C1 segment of cervical spinal cord (tissue), 14 donors: ENCODE results near the gene KCNN3.

Experiments used
- DNase-seq, 14 donors: peaks; one replicate each; lab custom pipeline; 2025; lab: John Stamatoyannopoulos, UW

KCNN3 gene

DNA sequence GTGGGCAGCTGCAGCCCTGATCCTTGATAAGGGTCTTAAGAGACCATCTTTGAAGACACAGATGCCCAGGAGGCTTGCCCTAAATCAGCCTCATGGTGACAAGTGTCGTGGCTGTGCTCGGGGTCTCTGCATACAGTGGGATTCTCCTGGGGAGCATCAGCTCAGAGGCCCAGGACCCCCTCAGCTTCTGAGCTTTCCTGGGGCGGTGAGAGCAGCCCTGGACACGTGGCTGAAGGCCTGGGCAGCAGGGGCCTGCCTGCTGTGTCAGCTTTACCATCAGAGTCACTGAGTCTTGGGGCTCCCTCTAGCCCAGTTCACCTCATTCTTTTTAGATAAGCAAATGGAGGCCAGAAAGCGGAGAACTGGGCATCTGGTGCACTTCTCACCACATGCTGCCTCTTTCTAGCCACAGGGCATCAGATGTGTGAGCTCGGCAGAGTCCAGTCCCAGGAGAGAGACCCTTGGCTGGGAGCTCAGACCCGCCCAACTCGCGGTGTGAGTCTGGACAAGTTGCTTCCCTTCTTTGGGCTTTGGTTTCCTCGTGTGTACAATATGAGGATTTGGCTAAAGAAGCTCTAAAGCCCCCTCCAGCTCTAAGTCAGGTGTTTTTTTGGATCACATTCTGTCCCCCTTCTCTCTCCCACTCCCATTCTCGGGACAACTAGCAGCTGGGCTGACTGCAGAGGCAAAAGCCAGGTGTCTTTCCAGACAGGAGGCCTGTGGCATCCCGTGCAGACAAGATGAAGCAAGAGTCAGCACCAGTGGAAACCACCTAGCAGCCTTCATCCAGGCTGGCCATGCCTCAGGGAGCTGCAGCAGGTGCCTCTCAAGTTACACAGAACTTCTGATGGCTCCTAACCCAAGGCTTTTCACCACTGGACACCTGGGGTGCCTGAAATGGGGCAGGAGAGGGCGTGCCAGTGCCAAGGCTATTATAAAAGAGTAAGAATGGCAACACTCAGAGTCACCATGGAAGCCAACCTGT, 119.1 kb downstream of the KCNN3 start:
- no peak for DNase-seq

DNA sequence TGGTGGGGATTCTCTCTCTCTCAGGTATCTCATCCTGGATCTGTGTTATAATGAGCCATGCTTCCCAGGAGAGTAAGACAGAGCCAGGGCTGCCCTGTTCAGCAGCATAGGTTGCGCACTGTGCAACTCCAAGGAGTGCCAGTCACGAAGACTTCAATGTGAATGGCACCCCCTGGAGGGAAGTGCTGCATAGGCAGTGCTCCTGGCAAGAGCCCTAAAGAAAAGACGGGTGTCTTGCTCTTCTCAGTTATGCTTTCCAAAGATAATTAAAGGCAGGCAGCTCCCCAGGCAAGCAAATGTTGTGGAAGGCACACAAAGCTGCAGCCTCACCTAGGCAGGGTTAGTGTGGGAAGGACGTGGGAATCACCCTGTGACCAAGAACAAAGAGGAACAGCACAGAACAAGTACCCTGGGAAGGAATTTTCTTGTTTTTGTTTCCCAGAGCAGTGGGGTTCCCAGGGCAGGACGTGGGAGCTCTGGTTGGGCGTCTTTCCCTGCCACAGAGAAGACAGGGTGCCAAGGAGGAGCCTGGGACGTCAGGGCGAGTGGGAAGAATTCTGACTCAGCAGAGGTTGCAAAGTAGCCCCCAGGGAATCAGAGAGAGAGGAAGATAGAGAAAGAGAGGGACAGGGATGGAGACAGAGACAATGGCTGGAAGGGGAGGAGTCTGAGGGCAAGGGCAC, 120.9 kb downstream of the KCNN3 start:
- peak in 1 of 14 donors; percentile 57 for DNase-seq

DNA sequence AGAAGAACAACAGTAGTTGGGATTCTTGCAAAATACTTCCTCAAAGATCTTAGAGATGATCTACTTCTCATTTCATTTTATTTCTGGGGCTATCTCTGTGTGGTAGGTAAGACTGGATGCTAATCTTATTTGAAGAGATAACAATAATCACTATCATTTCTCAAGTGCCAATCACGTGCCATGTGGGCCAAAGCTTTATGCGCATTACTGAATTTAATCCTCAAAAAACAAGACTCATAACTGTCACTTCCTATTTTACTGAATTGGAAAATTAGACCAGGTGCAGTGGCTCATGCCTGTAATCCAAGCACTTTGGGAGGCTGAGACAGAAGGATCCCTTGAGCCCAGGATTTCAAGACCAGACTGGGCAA, 121.7 kb downstream of the KCNN3 start:
- no peak for DNase-seq

DNA sequence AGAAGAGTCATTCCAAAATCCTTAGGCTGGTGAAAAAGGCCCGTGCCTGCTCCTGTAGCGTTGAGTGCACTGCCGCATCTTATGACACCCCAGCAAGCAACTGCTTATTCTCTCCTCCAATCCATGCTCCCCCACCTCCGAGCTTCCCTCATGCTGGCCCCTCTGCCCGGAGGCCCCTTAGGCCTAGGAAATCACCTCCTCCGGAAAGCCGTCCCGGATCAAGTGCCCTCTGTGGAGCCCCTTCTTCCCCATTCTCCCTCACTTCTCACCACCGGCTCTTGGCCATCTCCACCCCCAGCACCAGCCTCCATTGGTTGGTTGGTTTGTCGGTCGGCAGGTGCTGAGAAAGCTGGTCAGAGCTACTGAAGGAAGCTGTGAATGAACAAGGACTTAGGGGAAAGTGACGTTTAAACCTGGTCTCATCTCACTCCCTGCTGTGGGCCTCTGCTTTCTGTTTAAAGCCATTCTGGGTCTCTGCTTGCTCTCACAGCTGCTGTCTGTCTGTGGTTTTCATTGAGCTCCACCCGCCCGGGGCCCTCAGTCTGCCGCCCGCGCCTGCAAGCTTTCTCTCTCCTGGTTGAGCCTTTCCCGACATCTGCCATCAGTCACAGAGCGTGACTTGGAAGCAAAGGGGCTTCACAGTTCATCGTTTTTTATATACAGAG, 122.2 kb downstream of the KCNN3 start:
- DNase-seq = peak in 4 of 14 donors; percentile 29 to 67 (median 41)

DNA sequence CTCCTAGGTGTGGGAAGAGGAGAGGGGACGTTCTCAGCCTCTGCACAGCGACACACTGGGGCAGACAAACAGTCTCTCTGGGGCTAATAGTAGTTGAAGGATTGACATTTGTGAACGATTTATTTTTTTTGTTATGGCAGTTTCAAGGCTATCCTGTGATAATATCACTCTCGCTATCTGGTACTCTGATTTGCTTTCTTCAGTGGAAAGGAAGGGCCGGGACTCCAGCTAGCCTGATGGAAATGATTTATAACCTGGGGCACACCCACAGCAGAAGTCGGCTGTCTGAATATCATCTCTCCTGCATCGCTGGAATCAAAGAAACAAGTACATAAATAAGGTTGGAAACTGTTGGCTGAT, 122.7 kb downstream of the KCNN3 start:
- no peak for DNase-seq

DNA sequence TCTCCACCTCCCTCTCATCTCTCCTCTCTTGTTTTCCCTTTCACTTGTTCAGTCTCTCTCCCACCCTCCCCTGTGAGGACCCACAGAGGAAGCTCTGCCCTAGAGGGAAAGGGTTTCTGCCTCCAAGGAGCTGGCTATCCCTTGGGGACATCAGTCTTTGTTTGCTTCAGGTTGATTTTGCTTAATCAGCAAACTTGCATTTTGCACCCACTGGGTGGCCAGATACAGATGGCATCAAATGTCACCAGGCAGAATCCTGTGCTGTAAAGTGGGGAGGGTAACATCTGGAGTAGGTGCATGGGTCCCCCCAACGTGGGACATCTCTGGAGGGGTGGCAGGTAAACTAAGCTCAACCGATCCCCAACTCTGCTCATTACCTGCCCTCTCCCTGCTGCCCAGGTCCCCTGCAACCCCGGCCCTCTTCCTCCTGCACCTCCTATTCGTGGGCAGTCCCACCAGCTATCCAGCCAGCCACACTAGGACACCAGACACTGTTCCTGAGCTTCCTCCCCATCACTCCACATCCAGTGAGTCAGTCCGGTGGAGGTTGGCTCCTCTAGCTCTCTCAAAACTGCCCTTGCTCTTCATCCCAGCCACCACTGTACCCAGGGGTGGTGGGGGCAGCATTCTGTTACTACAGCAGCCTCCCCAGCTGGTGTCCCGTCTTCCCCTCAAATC, 123.3 kb downstream of the KCNN3 start:
- DNase-seq = no peak

DNA sequence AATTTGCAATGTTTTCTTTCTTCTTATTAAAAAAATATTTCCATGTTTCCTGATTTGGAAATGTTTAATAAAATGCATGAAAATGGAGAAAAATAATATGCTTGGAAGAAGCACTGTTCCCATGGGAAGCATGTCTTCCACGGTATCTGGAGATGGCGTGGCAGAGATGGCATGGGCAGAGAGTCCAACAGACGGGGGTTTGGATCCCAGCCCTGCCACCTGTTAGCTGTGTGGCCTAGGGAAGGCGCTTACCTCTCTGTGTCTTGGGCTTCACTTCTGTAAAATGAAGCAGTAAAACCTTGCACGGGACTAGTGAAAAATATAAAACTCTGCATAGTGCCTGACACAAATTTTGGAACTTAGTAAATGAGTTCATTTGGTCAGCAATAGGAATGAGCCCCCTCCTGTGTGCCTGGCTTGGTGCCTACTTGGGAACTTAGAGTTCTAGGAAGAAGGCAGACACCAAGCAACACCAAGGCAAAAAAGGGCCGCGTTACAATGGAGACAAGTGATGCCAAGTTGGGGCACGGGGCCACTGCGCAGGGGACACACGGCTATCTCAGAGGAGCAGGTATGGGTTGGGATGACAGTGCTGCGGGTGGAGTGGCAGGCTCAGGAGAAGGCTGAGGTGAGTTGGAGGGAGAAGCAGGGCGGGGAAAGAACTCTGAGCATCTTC, 124.2 kb downstream of the KCNN3 start:
- no peak for DNase-seq

DNA sequence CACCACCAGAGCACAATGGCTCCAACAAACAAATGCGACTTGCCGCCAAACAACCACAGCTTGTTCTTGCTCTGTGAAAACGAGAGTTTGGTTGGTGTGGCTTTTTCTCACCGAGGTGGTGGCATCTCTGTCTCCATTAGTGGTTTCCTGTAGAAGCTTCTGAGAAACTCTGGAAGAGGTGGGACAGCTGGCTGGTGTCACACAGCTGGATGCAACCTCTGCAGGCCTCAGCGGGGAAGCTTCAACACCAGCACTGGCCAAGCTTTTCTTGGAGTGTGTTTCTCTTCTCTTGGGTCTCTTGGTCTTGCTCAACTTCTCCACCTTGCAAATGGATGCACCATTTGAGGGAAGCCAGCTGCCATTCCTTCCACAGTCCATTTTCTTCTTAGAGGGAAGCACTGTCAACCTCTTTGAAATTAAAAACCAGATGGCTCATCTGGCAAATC, 124.8 kb downstream of the KCNN3 start:
- DNase-seq = no peak

DNA sequence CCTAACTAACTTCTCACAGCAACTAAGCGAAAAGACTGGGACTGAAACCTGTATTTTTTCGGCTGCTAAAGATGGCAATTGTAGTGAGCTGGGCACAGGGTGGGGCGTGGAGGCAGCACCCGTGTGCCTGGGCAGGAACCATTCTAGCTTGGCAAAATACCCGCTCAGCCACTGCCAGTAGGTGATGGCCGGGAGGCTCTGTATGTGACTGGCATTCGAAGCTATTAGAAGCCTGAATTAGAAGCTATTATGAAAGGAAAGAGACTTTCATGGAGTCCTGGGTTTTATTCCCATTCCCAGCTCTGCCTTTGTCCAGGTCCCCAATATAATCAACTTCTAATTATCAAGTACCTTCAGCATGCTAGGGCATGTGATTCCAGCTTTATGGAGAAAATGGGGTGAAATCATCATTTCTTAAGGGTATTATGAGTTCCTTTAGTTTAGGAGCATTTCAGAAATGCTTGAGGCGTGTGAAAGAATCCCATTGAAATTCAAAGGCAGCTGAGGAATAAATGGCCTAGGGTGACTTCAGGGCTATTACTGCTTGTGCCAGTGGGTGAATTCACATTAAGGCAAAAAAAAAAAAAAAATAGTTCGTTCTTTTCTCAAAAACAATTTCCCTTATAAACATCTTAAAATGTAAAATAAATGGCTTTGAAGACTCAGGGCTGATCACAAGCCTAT, 125.6 kb downstream of the KCNN3 start:
- peak in 8 of 14 donors; percentile 15 to 65 (median 44) for DNase-seq

DNA sequence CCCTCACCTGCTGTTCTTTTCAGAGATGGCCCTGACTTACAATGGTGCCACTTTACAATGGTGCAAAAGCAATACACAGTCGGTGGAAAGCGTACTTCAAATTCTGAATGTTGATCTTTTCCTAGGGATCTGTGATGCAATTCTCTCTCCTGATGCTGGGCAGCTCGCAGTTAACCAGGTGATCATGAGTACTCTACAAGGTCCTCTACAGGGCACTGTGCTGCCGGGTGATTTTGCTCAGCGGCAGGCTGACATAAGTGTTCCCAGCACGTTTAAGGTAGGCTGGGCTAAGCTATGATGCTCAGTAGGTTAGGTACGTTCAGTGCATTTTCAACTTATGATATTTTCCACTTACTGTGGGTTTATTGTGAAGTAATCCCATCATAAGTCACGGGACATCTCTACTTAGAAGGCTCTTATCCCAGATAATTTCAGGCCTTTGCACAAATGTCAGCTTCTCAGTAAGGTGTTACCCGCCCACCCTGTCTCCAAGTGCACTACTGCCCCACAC, 126.5 kb downstream of the KCNN3 start:
- DNase-seq = no peak

DNA sequence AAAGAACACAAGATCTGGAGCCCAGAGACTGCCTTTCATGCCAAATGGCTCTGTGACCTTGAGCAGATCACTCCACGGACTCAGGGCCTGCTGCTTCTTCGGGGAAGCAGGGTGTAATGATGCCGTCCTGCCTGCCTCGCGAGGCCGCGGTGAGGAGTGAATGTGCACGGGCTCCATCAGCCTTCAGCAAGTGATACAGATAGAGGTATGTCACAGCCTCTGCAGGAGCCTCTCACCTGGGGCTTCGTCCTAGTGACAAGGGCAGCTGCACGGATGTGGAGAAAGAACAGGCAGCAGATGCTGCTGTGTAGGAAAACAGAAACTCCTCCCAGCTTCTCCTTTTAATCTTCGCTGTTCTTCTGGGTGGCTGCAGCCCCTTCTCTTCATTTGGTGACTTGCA, 127.5 kb downstream of the KCNN3 start:
- DNase-seq = no peak

DNA sequence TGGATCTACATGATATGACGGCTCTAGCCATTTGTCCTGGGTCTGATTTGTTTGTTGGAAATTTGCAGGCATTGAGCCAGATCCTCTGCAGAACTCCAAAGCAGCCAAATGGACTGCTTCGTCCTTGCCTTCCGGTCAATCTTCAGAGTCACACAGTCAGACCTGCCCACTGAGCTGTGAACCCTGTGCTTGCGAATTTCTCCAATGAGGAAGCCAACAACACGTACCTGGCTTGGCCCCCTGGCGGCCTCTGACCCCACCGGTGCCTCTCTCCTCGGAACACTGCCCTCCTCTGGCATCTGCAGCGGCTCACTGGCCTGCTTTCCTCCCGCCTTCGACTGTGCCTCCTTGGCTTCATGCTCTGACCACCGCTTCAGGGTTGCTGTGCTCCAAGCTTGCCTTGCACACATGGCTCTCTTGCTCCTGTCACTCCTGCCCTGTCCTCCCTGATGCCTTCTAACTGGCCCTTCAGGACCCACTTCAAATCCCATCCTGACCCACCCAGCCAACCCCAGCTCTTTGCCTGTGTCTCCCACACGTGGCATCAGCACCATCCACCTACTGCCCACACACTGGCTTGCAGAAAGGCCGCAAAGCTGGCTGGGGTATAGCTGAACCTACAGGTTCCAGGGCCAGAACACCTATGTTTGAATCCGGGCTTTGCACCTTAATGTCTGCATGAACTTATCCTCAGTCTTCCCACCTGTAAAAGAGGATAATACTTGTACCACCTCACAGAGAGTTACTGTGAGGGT, 128.2 kb downstream of the KCNN3 start:
- DNase-seq = no peak

DNA sequence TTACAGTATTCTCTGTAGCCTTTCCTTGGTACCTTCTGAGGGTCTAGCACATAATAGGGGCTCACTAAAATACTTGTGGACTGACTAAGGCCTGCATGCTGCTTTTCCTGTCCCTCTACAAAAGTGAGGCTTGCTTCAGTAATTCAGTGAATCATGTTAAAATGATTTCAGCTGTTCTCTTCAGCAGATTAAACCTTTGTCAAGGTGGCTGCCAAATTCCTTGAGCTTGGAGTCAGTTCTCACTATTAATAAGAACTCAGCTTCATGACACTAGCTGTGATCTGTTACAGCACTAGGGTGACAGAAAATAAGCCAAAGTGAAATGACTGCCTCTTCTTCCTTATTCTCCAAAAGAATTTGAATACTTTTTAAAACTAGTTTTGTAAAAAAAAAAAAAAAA, 128.8 kb downstream of the KCNN3 start:
- DNase-seq = no peak

DNA sequence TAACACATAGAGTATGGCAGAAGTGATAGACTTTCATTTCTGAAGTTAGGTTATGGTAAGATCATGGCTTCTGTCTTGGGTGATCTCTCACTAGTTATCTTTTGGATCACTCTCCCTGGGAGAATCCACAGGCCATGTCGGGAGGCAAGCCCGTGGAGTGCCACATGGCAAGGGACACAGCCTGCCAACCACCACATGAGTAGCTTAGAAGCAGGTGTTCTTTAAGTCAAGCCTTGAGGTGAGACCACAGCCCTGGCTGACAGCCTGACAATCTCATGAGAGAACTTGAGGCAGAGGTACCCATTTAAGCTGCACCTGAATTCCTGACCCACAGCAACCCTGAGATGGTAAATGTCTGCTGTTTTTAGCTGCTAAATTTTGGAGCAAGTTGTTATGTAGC, 130.4 kb downstream of the KCNN3 start:
- DNase-seq = no peak

DNA sequence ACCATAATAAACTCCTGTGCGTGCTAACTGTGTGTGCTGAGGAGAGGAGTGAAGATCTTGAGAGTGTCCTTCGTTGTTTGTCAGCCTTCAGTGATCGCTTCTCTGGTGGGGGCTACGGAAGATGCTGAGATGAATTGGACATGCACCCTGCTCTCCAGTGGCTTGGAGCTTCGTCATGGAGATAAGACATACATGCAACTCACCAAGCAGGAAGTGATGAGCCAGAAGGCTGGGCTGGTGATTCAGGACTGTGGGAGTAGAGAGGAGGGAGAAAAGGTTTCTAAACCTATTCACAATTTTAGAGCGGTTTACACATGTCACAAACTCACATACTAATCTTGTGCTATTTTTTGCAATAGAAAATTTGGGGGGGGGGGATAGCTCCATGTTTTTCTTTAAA, 133.2 kb downstream of the KCNN3 start:
- no peak for DNase-seq

DNA sequence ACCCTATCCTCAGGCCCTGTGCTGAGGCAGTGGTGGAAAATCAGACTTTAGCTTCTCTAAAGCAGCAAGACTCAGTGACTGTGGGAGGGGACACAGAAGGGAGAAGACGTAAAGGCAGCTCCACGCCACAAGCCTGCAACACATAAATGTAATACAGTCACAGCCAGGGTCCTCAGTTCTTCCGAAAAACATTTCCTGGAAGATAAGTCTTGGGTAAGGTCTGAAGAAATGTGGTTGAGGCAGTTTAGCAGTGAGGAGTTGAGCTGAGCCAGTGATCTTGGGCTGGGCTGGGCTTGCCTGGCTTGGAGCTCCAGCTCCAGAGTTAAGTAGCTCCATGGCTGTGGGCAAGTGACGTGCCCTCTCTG, 134.3 kb downstream of the KCNN3 start:
- DNase-seq = no peak

DNA sequence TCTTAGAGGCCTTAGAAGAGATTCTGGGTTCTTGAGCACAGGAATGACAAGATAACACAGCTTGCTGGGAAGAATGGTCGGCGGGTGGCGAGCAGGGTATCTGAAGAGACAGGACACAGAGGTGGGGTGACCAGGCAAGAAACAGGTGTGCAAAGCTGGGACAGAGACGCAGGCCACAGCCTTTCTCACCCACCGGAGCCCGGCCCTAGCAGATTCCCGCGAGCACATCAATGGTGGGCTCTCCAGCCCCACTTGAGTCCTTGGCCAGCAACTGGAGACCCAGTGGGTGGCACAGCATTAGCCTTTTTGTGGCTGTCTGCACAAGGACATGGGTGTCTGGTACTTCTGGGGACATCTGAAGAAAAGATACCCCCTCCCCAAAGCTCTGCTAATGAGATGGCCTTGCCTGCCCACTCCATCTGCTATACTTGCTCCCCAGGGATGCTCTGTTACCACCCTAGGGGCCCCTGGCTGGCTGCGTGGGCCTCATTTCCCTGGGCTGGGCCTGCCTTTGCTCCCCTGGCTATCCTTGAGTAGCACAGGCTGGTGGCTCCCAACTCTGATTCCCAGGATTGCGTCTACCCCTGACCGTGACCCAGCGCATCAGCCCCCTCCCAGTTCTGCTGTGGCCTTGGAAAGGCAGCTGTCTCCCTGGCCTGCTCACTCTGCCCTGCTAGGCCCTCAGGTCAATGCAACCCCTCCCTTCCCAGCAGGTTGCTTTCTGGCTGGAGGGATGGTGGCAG, 134.8 kb downstream of the KCNN3 start:
- no peak for DNase-seq

DNA sequence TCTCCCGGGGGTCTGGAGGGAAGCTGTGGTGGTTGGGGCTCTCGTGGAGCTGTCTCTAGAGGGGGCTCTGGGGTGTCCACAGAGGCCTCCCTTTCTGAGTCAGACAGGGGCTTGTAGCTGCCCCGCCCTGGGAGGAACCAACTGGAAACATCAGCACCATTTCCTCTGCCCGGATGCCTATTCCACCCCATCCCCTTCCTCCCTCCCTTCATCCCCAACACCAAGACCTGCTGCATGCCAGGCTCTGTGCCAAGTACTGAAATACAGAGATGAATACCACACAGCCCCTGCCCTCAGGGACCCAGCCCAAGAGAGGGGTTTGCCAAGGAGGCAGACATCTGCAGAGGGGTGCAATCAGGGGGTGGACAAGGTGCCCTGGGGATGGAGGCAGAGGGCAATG, 136.5 kb downstream of the KCNN3 start:
- DNase-seq = no peak

DNA sequence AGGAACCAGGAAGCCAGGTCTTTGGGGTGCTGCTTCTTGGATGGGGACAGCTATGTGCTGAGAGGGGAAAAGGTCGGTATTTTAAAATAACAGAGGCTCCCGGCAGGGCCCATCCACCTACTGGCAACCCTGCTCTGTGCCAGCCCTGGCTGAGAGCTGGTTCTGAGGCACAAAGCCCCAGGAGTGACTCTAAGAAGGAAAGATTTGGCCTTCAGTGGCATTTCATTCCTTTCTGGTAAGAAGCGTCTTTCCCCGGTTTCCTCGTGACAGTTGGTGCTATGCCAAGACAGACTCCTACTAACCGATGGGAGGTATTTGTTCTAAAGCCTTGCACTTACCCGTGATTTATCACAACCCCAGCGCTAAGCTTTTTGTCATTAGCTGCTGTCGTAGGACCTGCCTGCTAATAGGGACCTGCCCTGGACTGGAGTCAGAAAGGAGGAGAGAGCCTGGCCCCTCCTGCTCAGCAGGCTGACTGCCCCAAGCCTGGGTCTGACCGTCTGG, 139.0 kb downstream of the KCNN3 start:
- DNase-seq = peak in 5 of 14 donors; percentile 18 to 79 (median 31)
